ENCODE measurements around the gene TTLL5.
A peak's percentile ranks its signal among the peaks of the same experiment; 100 is the strongest.

Gene TTLL5

GRCh38 chr14:75702122-75702521 is 41.1 kb downstream of the TTLL5 start:
- no peak for DNase-seq

- DNase-seq: no peak
Measured at GRCh38 chr14:75702616-75703261, 41.7 kb downstream of the TTLL5 start.

- no peak for DNase-seq
Measured at GRCh38 chr14:75703467-75703866, 42.4 kb downstream of the TTLL5 start.

GRCh38 chr14:75705014-75705413 is 44.0 kb downstream of the TTLL5 start:
- no peak for DNase-seq

GRCh38 chr14:75709207-75709812 is 48.3 kb downstream of the TTLL5 start:
- DNase-seq: peak; percentile 85

- DNase-seq: peak; percentile 77
Measured at GRCh38 chr14:75711105-75711795, 50.2 kb downstream of the TTLL5 start.

GRCh38 chr14:75711796-75712211 is 50.8 kb downstream of the TTLL5 start:
- peak; percentile 89 for DNase-seq

- no peak for DNase-seq
Measured at GRCh38 chr14:75714991-75715390, 53.9 kb downstream of the TTLL5 start.

GRCh38 chr14:75715926-75716780 is 55.1 kb downstream of the TTLL5 start:
- DNase-seq: no peak

GRCh38 chr14:75717729-75718128 is 56.7 kb downstream of the TTLL5 start:
- DNase-seq: no peak

GRCh38 chr14:75718199-75718598 is 57.2 kb downstream of the TTLL5 start:
- DNase-seq: no peak

- no peak for DNase-seq
Measured at GRCh38 chr14:75720116-75720515, 59.1 kb downstream of the TTLL5 start.

- DNase-seq: peak; percentile 89
Measured at GRCh38 chr14:75720842-75721498, 59.9 kb downstream of the TTLL5 start.

GRCh38 chr14:75723716-75724115 is 62.7 kb downstream of the TTLL5 start:
- no peak for DNase-seq

- no peak for DNase-seq
Measured at GRCh38 chr14:75724414-75725204, 63.6 kb downstream of the TTLL5 start.

GRCh38 chr14:75725481-75725880 is 64.4 kb downstream of the TTLL5 start:
- DNase-seq: no peak

GRCh38 chr14:75726321-75726720 is 65.3 kb downstream of the TTLL5 start:
- no peak for DNase-seq

- no peak for DNase-seq
Measured at GRCh38 chr14:75727124-75727523, 66.1 kb downstream of the TTLL5 start.

- no peak for DNase-seq
Measured at GRCh38 chr14:75732888-75733287, 71.8 kb downstream of the TTLL5 start.

- no peak for DNase-seq
Measured at GRCh38 chr14:75734854-75735253, 73.8 kb downstream of the TTLL5 start.

- no peak for DNase-seq
Measured at GRCh38 chr14:75736845-75737485, 75.9 kb downstream of the TTLL5 start.
